ENCODE results near the gene CTSZ.

DNA sequence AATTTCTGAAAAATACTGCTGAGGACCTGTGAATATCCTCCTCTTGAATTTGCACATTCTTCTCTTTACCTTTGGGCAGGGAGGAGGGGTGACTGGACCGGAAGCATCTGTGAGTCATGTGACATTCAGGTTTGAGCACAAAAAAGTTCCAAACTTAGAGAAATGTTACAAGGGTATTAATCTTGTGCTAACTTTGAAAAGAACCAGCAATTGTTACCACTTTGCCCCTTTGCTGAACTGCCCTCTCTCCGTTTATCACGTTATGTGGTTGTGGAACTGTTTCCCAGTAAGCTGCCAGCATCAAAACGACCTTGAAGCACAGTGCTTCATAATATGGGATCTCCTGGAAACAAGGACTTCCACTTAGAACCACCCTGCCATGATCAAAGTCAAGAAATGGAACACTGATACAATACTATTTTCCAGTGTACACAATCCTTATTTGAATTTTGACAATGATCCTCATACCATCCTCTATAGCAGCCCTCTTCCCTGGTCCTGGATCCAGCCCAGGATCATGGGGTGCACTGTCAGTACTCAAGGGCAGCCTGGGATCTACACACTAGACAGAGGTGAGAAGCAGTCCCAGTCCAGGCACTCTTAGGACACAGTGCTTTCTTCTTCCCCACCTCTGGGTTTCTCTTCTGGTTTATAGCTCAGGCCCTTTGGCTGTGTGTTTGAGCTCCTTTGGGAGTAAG lies 9.9 kb upstream of the CTSZ start:
- TF ChIP-seq, protein P1, sequence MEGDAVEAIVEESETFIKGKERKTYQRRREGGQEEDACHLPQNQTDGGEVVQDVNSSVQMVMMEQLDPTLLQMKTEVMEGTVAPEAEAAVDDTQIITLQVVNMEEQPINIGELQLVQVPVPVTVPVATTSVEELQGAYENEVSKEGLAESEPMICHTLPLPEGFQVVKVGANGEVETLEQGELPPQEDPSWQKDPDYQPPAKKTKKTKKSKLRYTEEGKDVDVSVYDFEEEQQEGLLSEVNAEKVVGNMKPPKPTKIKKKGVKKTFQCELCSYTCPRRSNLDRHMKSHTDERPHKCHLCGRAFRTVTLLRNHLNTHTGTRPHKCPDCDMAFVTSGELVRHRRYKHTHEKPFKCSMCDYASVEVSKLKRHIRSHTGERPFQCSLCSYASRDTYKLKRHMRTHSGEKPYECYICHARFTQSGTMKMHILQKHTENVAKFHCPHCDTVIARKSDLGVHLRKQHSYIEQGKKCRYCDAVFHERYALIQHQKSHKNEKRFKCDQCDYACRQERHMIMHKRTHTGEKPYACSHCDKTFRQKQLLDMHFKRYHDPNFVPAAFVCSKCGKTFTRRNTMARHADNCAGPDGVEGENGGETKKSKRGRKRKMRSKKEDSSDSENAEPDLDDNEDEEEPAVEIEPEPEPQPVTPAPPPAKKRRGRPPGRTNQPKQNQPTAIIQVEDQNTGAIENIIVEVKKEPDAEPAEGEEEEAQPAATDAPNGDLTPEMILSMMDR (IDR thresholded peaks at IDR 0.05; ENCODE audit: low read depth, low read length) = no peak
- no peak for TF ChIP-seq EZH2phosphoT487 (IDR thresholded peaks at IDR 0.05; ENCODE audit: low read depth)

Data from OCI-LY3 (cell line).